HG02678 (cell line): ENCODE measurements around the gene ABCA7.

Experiments used
- ATAC-seq: cut with Tn5 transposase; IDR thresholded peaks from one replicate; pipeline ENCODE4 v1.9.1; 2021; ENCODE audit warnings: mild to moderate bottlenecking, moderate library complexity; ENCODE audit not compliant: unreplicated experiment

The ABCA7 gene

DNA sequence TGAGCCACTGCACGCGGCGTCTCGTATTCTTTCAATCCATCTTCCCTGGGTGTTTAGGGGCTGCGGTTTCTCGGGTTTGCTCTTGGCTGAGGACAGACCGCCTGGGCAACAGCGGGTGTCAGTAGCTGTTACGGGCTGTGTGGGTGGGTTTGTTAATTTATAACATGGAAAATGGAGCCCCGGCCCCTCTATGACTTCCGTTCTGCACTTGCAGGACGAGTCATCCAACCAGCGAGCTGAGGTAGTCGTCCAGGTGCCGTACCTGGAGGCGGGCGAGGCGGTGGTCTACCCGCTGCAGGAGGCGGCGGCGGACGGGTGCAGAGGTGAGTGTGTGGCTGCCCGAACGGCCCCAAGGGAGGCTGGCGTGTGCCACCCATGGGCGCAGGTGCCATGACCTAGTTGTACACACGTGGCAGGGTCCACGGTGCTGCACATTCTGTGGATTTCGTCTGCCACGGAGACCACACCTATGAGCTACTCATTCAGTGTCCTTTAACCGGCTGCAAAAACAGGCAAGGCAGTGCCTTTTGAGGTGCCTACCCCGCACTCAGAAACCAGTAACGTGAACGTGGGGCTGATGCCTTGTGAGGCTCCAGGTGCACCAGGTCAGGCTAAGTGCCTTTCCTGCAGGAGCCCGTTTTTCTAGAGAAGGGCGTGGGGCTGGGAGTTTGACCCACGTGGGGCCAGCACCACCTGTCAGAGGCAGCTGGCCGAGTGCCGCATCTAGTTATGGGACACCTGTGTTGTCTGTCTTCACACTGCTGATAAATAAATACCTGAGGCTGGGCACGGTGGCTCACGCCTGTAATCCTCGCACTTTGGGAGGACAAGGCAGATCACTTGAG lies 44.3 kb downstream of the ABCA7 start:
- ATAC-seq: no peak

DNA sequence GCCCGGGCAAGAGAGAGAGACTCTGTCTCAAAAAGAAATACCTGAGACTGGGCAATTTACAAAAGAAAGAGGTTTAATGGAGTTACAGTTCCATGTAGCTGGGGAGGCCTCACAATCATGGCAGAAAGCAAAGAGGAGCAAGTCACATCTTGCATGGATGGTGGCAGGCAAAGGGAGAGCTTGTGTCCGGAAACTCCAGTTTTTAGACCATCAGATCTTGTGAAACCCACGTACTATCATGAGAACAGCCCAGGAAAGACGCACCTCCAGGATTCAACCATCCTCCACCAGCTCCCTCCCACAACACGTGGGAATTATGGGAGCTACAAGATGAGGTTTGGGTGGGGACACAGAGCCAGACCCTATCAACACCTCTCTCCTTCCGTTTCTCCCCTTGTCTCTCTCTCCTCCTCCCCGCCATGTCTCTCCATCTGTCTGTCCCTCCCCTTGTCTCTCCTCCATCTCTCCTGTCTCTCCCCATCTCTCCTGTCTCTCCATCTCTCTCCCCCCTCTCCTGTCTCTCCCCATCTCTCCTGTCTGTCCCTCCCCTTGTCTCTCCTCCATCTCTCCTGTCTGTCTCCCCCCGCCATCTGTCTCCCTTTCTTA lies 45.2 kb downstream of the ABCA7 start:
- no peak for ATAC-seq

DNA sequence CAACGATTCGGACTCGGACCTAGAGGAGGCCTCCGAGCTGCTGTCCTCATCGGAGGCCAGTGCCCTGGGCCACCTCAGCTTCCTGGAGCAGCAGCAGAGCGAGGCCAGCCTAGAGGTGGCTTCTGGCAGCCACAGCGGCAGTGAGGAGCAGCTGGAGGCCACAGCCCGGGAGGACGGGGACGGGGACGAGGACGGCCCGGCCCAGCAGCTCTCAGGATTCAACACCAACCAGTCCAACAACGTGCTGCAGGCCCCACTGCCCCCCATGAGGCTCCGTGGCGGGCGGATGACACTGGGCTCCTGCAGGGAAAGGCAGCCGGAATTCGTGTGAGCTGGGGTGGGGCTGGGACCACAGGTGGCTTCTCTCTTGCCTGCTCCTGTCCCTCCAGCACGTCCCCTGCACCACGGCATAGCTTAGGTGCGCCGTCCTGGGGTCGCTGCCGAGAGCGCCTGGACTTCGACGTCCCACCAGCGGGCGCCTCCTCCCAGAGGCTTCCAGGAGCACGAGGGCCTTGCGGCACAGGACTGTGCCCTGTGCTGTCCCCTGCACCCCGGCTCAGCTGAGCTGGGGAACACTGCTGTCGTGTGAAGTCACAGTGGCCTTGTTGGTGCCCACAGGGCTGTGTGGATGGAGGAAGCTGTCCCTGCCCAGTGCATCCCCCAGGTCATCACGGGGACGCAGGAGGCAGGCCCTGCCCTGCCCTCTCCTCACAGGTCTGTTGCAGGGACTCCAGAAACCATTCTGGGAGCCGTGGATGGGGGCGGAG lies 46.0 kb downstream of the ABCA7 start:
- no peak for ATAC-seq

DNA sequence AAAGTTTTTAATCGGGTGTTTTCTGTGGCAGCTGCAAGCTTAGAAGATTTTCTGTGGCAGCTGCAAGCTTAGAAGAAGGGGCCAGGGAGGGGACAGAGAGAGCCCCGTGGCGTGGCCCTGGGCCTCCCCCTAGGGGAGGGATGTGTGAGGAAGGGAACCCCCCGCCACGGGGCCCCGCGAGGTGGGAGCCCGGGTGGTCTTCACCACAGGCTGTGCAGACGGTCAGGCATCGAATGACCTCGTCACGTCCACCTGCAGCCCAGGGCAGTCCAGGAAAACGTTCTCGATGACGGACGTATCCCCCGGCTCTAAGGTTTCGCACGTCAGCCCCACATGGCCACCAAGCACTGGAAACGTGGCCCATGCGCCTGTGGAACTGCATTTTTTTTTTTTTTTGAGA lies 46.7 kb downstream of the ABCA7 start:
- ATAC-seq: no peak

GRCh38 chr19:1087813-1088415 lies 48.0 kb downstream of the ABCA7 start:
- ATAC-seq: no peak

DNA sequence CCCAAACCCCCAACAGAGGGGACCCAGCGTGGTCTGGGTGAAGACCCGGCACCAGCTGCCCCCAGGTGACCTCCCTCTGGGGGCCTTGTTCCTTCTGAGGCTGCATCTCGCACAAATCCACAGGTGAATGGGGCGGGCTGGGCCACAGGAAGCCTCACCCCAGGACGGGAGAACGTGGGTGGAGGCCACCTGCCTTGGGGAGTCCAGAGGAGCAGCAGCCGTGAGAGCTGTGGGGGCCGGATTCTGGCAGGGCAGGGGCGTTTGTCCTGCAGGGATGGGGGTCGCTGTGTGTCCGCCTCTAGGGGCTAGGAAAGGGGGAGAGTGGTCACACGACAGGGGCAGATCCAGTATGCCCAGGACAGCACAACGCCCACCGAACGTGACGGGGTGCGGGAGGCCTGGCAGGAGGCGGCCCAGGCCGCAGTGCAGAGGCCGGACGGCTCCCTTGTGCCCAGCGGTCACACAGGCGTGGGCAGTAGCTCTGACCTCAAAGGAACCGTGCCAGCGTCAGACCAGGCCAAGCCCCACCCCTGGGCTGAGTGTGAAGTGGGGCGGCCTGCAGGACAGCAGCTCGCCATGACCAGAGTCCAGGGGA lies 48.6 kb downstream of the ABCA7 start:
- ATAC-seq: no peak

DNA sequence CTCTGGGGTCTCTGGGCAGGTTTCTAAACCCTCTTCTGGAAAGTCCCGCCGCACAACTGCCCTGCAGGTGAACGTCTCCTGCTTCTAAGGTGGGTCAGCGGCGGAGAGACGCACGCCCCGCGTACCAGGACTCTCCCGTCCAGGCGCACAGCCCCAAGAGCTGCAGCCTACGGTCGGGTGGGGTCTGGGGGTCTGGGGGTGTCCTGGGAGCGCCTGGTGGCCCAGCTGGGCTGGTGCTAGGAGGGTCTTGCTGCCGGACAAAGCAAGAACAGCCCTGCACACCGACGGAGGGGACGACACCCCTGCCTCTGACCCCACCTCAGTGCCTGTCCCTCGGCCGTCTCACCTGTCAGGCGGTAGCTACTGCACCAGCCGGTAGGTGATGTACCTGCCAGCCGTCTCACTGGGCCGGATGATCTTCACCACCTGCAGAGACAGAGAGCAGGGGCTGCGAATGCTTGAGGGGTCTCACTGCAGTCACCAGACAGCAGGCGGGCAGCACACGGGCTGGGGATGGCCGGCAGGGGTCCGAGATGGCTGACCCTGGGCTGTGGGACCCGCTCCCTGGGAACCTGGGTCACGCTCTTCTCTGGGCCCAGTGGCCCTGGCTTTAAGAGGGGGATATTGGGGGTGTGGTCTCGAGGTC lies 49.3 kb downstream of the ABCA7 start:
- no peak for ATAC-seq

GRCh38 chr19:1089891-1090290 lies 50.0 kb downstream of the ABCA7 start:
- no peak for ATAC-seq

GRCh38 chr19:1090731-1091543 lies 51.0 kb downstream of the ABCA7 start:
- no peak for ATAC-seq

GRCh38 chr19:1091544-1092175 lies 51.8 kb downstream of the ABCA7 start:
- ATAC-seq: no peak

DNA sequence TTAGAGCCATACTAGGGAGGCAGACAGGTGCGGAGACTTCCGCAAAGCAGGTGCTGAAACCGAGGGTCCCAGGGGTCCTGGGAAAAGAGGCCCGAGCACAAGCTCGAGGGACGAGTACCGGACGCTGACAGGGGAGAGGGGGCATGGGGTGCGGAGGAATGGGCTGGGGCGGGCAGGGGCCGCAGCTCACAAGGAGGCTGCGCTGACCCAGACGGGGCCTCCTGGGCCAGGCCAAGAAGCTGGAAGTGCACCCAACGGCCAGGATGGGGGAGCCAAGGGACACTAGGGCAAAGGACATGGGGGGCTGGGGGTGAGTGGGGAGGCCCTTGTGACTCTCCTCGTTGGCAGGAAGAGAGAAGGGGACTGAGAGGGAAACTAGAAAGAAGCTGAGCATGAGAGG lies 53.4 kb downstream of the ABCA7 start:
- ATAC-seq: no peak

DNA sequence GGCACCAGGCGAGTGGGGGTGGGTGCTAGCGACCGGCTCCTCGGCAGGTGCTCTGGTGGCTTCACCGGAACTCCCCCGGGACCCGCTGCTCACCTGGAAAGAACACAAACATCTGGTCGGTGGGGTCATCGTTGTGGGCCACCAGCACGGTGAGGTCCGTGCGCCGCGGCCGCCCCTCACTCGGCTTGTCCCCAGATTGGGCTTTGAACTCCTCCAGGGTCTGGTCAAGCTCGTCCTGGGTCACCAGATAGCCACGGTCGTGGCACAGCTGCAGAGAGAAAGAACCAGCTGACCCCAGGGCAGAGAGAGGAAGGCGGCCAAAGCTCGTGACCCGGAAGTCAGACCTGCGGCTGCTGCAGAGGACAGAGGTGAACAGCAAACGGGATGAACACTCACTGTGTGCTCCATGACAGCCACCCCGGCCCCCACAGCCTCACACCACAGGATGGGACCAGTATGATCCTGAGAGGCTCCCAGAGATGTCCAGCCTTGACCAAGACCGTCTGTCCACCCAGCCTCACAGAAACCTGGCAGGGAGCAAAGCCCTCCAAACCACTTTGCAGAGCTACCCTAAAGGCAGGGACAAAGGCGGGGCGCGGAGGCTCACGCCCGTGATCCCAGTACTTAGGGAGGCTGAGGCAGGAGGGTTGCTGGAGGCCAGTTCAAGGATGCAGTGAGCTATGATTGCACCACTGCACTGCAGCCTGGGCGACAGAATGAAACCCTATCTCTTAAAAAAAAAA lies 54.1 kb downstream of the ABCA7 start:
- no peak for ATAC-seq

- no peak for ATAC-seq
Measured at GRCh38 chr19:1094655-1094977, 54.7 kb downstream of the ABCA7 start.

DNA sequence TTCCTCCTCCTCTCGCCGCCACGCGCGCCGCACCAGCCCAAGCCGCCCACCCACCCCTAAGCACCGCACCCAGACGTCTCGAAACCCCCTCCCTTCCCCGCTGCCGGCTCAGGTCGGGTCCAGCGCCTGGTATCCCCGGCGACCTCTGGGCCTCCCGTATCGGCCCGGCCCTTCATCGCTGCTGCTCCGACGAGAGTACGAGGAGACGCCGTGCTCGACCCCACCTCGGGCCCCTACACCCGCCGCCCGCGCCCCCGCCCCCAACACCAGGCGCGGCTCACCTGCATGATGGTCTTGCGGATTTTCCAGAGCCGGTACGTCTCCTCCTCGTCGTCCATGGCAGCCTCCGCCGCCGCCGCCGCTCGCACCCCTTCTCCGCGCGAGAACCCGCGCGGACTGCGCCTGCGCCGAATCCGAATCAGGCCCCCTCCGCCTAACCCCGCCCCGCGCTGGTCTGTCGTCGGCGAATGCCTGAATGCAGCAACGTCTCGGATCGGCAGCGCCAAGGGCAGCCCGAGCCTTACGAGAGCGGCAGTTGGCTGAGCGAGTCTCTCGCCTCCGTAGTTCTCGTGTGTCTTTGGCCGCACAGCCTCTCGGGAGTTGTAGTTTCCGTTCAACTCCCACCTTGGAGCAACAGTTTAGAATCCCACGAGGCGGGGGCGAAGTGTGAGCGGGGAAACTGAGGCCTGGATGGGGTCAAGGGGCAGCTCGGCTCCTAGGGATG lies 55.2 kb downstream of the ABCA7 start, which contains the start of gene POLR2E:
Gene POLR2E, minus strand, starts transcription at position 398 of the 724 bp plus-strand sequence. Its CDS starts 60 bp downstream, at position 338.
- ATAC-seq: peak; percentile 89

- ATAC-seq: no peak
Measured at GRCh38 chr19:1097810-1098176, 57.9 kb downstream of the ABCA7 start.

DNA sequence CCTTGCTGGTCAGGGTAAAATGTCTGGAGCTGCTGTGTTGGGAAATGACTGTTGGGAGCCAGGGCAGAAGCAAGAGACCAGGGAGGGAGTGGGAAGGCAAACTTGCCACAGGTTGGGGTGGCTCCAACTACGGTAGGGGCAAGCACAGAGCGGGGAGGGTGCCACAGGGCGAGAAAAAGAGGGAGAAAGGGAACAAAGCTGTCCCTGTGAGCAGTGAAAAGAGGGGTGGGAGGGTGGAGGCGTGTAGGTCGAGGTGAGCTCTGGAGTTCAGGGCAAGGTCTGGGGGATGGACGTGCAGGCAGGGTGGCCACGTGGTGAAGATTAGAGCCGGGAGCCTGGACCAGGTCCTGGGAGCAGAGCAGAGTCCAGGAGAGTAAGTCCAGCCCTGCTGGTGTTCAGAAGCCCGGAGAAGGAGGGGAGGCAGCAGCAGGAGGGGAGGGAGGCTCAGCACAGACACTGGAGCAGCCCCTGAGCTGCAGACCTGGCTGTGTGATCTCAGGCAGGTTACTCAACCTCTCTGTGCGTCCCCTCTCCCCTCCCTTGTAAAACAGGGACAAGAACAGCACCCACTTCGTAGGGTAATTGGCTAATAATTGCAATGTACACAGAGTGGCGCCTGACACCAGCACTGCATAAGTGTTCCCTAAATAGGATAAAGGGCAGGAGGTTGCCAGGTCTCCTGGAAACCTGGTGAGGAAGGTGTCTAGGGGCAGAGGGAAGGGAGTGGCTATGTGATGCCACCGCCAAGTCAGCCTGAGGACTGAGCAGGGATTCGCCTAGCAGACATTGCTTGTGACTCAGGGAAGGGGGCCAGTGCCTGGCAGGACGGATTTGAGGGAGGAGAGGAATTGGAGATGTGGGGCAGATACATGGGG lies 58.5 kb downstream of the ABCA7 start:
- no peak for ATAC-seq

- no peak for ATAC-seq
Measured at GRCh38 chr19:1101337-1101698, 61.4 kb downstream of the ABCA7 start.
